Measurements from ENCODE around the gene CLDN9. TPM values are rescaled to one million over a fixed set of nuclear protein-coding genes. Genes with fewer than 3 reads are reported as not detected.

Gene CLDN9
- total RNA-seq, 2 donors from 2014 or later, result 4.7 to 11.2 TPM

DNA sequence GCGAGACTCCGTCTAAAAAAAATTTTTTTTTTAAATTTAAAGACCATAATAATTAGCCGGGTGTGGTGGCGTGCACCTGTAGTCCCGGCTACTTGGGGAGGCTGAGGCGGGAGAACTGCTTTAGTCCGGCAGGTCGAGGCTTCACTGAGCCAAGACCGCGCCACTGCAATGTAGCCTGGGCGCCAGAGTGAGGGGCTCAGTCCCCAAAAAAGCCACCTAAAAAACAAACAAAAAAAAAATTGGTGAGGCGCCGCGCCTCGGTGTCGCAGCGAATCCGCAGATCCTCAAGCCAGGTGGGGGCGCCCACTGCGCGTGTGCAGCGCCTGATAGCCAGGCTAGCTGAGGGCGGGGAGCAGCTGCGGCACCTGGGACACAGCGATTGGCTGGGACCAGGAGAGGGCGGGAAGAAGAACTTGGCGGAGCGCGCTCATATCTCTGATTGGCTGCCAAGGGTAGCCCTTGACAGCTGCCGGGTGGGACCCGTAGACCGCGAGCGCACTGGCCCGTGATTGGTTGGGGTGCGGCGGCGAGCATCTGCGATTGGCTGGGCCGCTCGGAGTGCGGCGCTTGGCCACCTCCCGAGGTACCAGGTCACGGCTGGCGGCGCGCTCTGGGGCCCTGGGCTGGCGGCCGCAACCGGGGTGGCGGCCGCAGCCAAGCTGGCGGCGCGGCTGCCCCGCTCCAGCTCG lies 9.0 kb upstream of the CLDN9 start:
- 9 to 17% methylated on average over 22 to 47 of the region's 58 CpGs for WGBS, 2 donors
- intact Hi-C loops (cut with DNase I), result no loop called here

DNA sequence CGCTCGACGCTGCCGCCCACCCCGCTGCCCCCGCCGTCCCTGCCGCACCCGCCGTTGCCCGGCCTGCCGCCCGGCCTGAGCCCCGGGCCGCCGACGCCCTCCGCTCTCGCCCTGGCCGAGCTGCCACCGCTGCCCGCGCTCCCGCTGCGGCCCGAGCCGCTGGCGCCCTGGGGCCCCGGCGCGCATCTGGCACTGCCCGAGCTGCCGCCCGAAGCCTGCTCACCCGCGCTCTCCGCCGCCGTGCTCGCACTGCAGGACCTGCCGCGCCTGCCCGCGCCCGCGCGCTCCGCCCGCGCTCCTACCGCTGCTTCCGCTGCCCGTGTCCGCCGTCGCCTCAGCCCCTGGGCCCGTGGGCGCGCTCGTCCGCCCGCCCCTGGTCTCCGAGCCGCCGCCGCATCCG lies 8.4 kb upstream of the CLDN9 start:
- WGBS, 2 donors, result 0 to 1% methylated on average over 3 to 37 of the region's 67 CpGs
- Histone ChIP-seq H3K9me3 (no peaks in the 10 kb centered on the region), H3K27ac (peak overlapping the region; percentile 91 to 96 (median 94)), H3K4me1 (peaks cover 47% of the 10 kb centered on the region), H3K27me3 (no peaks in the 10 kb centered on the region), H3K4me3 (no peak overlapping the region), H3K36me3 (replicated peaks in 1 of 2; ENCODE audit: insufficient read depth in 1 of 2, low read depth in 2 of 2) (no peaks in the 10 kb centered on the region)
- intact Hi-C loops (cut with DNase I), result no loop called here
- DNase-seq, result peak in 2 of 4 donors; percentile 39 to 46
- no peak for TF ChIP-seq CTCF (IDR thresholded peaks at IDR 0.05)
- no peak for TF ChIP-seq POLR2A (IDR thresholded peaks at IDR 0.05)
- peak; percentile 12 for ATAC-seq

More for the DNA sequence above, 9.0 kb upstream of the CLDN9 start:
- no peak overlapping the region for H3K4me3 ChIP-seq
- ATAC-seq, result peak; percentile 86
- H3K27ac ChIP-seq, result peak overlapping the region in 3 of 4 donors; percentile 91 to 96 (median 94)
- peaks cover 41% of the 10 kb centered on the region for H3K4me1 ChIP-seq
- no peaks in the 10 kb centered on the region for H3K36me3 ChIP-seq (replicated peaks in 1 of 2; ENCODE audit: insufficient read depth in 1 of 2, low read depth in 2 of 2)
- H3K9me3 ChIP-seq, result no peaks in the 10 kb centered on the region
- H3K27me3 ChIP-seq, result no peaks in the 10 kb centered on the region
- TF ChIP-seq POLR2A (IDR thresholded peaks at IDR 0.05), result peak; percentile 82 to 90 (median 84)
- TF ChIP-seq CTCF (IDR thresholded peaks at IDR 0.05), result peak; percentile 30 to 85 (median 66)
- peak; percentile 98 to 99 (median 99) for DNase-seq

DNA sequence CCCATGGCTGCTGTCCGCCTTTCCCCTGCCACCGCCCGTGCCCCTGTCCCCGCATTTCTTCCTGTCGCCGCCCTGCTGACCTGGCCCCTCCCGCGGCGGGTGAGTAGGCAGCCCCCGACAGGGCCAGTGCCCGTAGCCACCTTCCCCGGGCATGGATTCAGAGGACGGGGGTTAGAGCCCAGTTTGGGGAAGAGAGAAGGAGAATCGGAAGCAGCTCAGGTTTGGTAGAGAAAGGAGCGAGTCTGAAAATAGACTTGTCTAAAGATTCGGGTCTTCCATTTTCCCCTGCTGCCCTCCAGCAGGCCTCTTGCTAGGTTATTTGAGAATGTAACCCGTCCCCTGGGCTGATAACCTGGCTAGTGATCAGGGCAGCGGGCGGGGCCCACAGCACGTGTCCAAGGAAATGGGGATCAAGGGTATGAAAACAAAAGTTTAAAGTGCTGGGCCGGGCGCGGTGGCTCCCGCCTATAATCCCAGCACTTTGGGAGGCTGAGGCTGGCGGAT lies 7.9 kb upstream of the CLDN9 start:
- H3K27me3 ChIP-seq, result no peaks in the 10 kb centered on the region
- peak; percentile 8 for ATAC-seq
- H3K4me1 ChIP-seq, result peaks cover 52% of the 10 kb centered on the region
- intact Hi-C loops (cut with DNase I), result no loop called here
- DNase-seq, result peak; percentile 79 to 85 (median 82)
- H3K9me3 ChIP-seq, result no peaks in the 10 kb centered on the region
- TF ChIP-seq POLR2A (IDR thresholded peaks at IDR 0.05) (peak; percentile 38 to 85 (median 83)), CTCF (IDR thresholded peaks at IDR 0.05) (no peak)
- no peaks in the 10 kb centered on the region for H3K36me3 ChIP-seq (replicated peaks in 1 of 2; ENCODE audit: insufficient read depth in 1 of 2, low read depth in 2 of 2)
- peak overlapping the region; percentile 68 to 94 (median 92) for H3K27ac ChIP-seq
- H3K4me3 ChIP-seq, result peak overlapping the region in 1 of 2 donors; percentile 6
- 0 to 4% methylated on average over 20 to 25 of the region's 25 CpGs for WGBS, 2 donors

DNA sequence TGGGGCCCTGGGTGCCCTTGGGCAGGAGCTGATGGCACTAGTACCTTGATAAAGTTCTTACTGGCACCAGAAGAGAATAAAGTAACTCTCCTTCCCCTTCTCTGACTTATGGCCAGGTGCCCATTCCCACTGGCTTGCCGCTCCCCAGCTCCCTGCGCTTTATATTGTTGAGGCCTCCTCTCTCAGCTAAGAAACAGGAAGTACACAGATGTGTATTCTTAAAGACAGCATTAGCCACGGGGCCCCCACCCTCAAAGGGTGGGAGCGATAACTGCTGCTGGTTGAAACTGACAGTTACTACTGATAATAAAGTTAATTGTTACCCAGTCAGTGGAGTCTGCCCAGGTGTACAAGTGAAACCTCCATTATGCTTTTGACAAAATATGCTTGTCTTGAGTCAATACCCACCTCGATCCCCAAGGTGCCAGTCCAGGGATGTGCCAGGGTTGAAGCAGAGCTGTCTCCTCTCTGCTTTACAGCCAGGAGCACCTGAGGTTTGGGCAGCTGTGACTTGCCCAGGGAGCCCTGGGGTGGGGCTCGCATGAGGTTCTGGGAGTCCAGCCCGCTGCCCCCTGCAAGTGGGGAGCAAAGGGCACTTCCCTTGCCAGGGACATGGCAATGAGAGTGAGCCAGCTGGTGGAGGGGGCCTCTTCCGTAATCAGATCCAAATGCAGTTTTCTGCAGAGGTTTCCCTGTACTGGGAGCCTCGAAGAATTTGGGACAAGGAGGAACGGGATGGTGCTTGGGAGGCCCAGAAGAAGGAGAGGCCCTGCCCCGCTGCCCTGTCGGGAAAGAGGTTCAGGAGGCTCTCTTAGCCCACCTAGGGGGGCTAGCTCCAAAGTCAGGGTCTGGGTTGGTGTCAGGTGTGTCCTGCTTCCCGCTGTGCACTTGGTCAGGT lies 5.4 kb upstream of the CLDN9 start:
- no peaks in the 10 kb centered on the region for H3K27me3 ChIP-seq
- no peaks in the 10 kb centered on the region for H3K36me3 ChIP-seq (replicated peaks in 1 of 2; ENCODE audit: insufficient read depth in 1 of 2, low read depth in 2 of 2)
- peaks cover 75% of the 10 kb centered on the region for H3K4me1 ChIP-seq
- intact Hi-C loops (cut with DNase I), result no loop called here
- H3K9me3 ChIP-seq, result no peaks in the 10 kb centered on the region
- 16 to 20% methylated on average over 10 to 13 of the region's 13 CpGs for WGBS, 2 donors
- peak in 2 of 3 donors; percentile 39 to 49 for TF ChIP-seq POLR2A (IDR thresholded peaks at IDR 0.05)
- TF ChIP-seq CTCF (IDR thresholded peaks at IDR 0.05), result no peak
- ATAC-seq, result peak; percentile 25
- DNase-seq, result peak; percentile 75 to 85 (median 80)
- peak overlapping the region; percentile 88 to 94 (median 92) for H3K27ac ChIP-seq
- no peak overlapping the region for H3K4me3 ChIP-seq
